Epithelial cell of esophagus (primary cell): ENCODE data around the gene FXN.

Experiments used
- DNase-seq: peaks from one replicate; pipeline ENCODE4 v3.0.0; 2010; ENCODE audit warnings: low read depth
- H3K4me3 ChIP-seq: 2 replicates; pipeline ENCODE4 v1.5.1; 2011; ENCODE audit warnings: mild to moderate bottlenecking, low read length, control low read depth
- TF ChIP-seq, protein P1 (sequence below): IDR thresholded peaks from 2 replicates; pipeline ENCODE4 v1.5.1; 2011; ENCODE audit warnings: low read depth, mild to moderate bottlenecking, low read length, control low read depth, inconsistent platforms; ENCODE audit not compliant: insufficient read depth; ENCODE audit errors: missing control alignments

Gene FXN

GRCh38 chr9:69136779-69137178 lies 101.2 kb downstream of the FXN start:
- TF ChIP-seq, protein P1, sequence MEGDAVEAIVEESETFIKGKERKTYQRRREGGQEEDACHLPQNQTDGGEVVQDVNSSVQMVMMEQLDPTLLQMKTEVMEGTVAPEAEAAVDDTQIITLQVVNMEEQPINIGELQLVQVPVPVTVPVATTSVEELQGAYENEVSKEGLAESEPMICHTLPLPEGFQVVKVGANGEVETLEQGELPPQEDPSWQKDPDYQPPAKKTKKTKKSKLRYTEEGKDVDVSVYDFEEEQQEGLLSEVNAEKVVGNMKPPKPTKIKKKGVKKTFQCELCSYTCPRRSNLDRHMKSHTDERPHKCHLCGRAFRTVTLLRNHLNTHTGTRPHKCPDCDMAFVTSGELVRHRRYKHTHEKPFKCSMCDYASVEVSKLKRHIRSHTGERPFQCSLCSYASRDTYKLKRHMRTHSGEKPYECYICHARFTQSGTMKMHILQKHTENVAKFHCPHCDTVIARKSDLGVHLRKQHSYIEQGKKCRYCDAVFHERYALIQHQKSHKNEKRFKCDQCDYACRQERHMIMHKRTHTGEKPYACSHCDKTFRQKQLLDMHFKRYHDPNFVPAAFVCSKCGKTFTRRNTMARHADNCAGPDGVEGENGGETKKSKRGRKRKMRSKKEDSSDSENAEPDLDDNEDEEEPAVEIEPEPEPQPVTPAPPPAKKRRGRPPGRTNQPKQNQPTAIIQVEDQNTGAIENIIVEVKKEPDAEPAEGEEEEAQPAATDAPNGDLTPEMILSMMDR = no peak
- DNase-seq = no peak
- no peak overlapping the region for H3K4me3 ChIP-seq

- no peak for DNase-seq
- TF ChIP-seq, protein P1 = no peak
Observed at GRCh38 chr9:69137311-69137710, 101.8 kb downstream of the FXN start.

GRCh38 chr9:69139596-69139995 lies 104.0 kb downstream of the FXN start:
- no peak overlapping the region for H3K4me3 ChIP-seq
- TF ChIP-seq, protein P1 = no peak
- no peak for DNase-seq

More at GRCh38 chr9:69137311-69137710, 101.8 kb downstream of the FXN start:
- H3K4me3 ChIP-seq = no peak overlapping the region

GRCh38 chr9:69140123-69140735 lies 104.7 kb downstream of the FXN start:
- DNase-seq = no peak
- TF ChIP-seq, protein P1 = no peak
- no peak overlapping the region for H3K4me3 ChIP-seq

DNA sequence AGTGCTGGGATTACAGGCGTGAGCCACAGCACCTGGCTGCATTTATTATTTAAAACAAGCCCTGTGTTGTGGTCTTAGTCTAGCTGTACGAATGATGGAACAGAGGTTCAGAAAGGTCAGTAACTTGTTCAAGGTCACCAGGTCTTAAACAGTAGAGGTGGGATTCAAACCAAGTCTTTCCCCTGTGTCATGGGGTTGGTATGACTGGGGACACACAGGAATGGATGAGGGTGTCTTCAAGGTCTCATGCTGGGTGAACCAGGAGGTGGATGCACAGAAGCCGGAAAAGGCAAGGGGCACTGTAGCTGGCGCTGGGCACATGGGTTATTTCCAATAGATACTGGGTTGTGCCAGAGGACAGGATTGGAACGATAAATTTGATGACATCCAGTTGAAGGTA lies 106.3 kb downstream of the FXN start:
- no peak overlapping the region for H3K4me3 ChIP-seq
- no peak for DNase-seq
- TF ChIP-seq, protein P1 = no peak

DNA sequence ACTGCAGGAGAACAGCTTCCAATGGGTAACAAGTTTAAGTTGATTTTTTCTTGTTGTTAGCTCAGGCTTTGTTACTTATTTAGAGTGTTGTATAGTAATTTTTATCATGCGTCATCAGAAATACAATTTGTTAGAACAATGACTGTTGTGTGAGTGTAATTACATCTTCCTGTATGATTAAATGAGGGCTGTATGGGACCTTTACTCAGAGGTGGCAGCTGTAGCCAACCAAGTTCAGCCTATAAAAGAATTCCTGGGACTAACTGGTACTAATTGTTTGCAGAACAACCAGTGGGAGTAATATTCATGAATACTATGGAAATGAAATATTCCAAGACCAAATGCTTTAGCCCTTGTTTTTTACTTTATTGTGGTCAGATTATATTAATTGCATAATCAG lies 107.7 kb downstream of the FXN start:
- DNase-seq = peak; percentile 34
- no peak overlapping the region for H3K4me3 ChIP-seq
- TF ChIP-seq, protein P1 = no peak

- TF ChIP-seq, protein P1 = no peak
- H3K4me3 ChIP-seq = no peak overlapping the region
- DNase-seq = no peak
Observed at GRCh38 chr9:69145144-69145715, 109.7 kb downstream of the FXN start.
